H1 (cell line): ENCODE measurements around the gene VGF. TPM values are rescaled to one million over a fixed set of nuclear protein-coding genes. Genes with fewer than 3 reads are reported as not detected.

Experiments used
- KDM1A ChIP-seq: fragments of 200-600, 300-600 bp; sonication (generic); IDR thresholded peaks from 2 replicates; pipeline ENCODE4 v1.7.1; 2016; ENCODE audit warnings: mild to moderate bottlenecking, low read length, borderline replicate concordance
- polyA plus RNA-seq, 7 experiments: library from polyadenylated mRNA; depleted of rRNA in 3 of 7; stranded (reverse) in 5 of 7; unstranded in 2 of 7; fragments of >200 nt in 5 of 7; fragments of 200-250 nt in 2 of 7; gene quantifications; 1 replicate in 5 of 7; 2 replicates in 1 of 7; 4 replicates in 1 of 7; pipeline versions ENCODE4 v1.2.1 to v1.2.3, GENCODE V29; 2011 to 2013; ENCODE audit warnings: missing spikeins in 2 of 7, mixed read lengths in 2 of 7
- total RNA-seq: library from RNA; stranded (reverse); fragmentation: NEBNext Ultra II Directional; extraction: Animal tissue kit (Norgen Biotek cat#: 25700); gene quantifications from 2 replicates; pipeline ENCODE4 v1.2.1, GENCODE V29; 2021

VGF gene
- total and polyA plus RNA-seq, 2 of the 8 experiments (the other 6 are each of a cell fraction or from before 2014, with no cell fraction given): 1.6 to 7.0 TPM

- 0 out of 2 replicates have a peak, but pooled peaks have one; percentile 43 for TF ChIP-seq KDM1A
- TF ChIP-seq, all 59 proteins: peak for 1
These were observed 42.3 kb downstream of the VGF start (continued) for GRCh38 chr7:101122933-101123702.
